ENCODE results near the gene SMIM7.

DNA sequence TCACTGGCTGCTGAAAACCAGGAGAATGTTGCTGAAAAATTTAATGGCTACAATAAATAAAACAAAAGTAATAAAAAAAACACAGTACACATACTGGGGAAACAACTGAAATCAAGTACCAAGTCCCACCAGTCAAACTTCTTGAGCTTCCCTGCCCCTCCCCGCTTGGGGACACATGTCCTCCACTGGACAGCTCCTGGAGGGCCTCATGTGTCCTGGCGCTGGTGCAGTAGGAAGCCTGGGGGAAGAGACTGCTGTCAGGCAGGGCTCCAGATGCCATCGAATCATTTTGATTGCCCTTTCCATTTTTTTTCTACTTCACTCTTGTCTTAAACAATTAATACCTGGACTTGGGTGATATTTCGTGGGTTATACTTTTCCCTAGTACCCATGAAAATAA lies 61.1 kb downstream of the SMIM7 start:
- no peak for TF ChIP-seq TAF1 (IDR thresholded peaks at IDR 0.05; ENCODE audit: borderline replicate concordance, low read depth, low read length)
- no peak for TF ChIP-seq POLR2AphosphoS5 (IDR thresholded peaks at IDR 0.05; ENCODE audit: low read depth, low read length)

Data from GM12892 (cell line).